Parathyroid adenoma (tissue), 2 donors: Measurements from ENCODE around the gene C11orf24.

ENCODE experiments used
- H2AFZ ChIP-seq: fragments of 300-600 bp; sonication (generic); one replicate; pipeline ENCODE4 v1.7.0; 2017; ENCODE audit warnings: antibody characterized with exemption, mild to moderate bottlenecking
- H3K27ac ChIP-seq: fragments of 300-600 bp; sonication (generic); one replicate; pipeline ENCODE4 v1.7.0; 2017
- H3K27me3 ChIP-seq: fragments of 300-600 bp; sonication (generic); one replicate; pipeline ENCODE4 v1.7.0; 2017; ENCODE audit warnings: low read length; ENCODE audit not compliant: control insufficient read depth, insufficient read depth
- H3K36me3 ChIP-seq: fragments of 300-600 bp; sonication (generic); one replicate; pipeline ENCODE4 v1.7.0; 2017; ENCODE audit warnings: low read length; ENCODE audit not compliant: control insufficient read depth, insufficient read depth
- H3K4me1 ChIP-seq: fragments of 300-600 bp; sonication (generic); one replicate; pipeline ENCODE4 v1.7.0; 2017; ENCODE audit warnings: control low read depth
- H3K4me2 ChIP-seq: fragments of 300-600 bp; sonication (generic); one replicate; pipeline ENCODE4 v1.7.0; 2017; ENCODE audit warnings: low read length
- H3K4me3 ChIP-seq: fragments of 300-600 bp; sonication (generic); one replicate; pipeline ENCODE4 v1.7.0; 2017; ENCODE audit warnings: low read depth, low read length
- H3K79me2 ChIP-seq: fragments of 300-600 bp; sonication (generic); one replicate; pipeline ENCODE4 v1.7.0; 2017; ENCODE audit warnings: control low read depth
- H3K9ac ChIP-seq: fragments of 300-600 bp; sonication (generic); one replicate; pipeline ENCODE4 v1.7.0; 2017; ENCODE audit warnings: mild to moderate bottlenecking
- H3K9me3 ChIP-seq: fragments of 300-600 bp; sonication (generic); one replicate; pipeline ENCODE4 v1.7.0; 2017; ENCODE audit warnings: low read length; ENCODE audit not compliant: control insufficient read depth
- TF ChIP-seq, protein P1 (sequence below): fragments of 300-600 bp; sonication (generic); IDR thresholded peaks from one replicate; pipeline ENCODE4 v1.7.0; 2017; ENCODE audit warnings: antibody characterized with exemption, mild to moderate bottlenecking
- donor health status: primary hyperparathyroidism.

C11orf24 gene

DNA sequence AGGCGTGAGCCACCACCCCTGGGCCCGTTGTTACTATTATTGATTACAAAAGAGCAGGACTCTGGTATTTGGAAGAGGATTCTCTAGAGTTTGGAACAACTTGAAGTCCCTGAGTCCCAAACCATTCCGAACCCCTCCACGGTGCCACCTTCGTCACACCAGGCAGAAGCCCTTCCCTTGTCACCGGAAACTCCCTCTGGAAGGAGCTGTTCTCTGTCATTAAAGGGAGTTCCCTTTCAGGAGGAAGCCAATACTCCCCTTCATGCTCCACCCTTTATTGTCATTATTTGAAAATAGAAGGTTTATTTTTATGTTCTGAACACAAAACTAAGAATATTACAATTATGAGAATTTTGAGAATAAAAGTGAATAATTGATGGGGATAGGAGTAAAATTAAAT, 5.1 kb upstream of the C11orf24 start:
- Histone ChIP-seq H3K4me1 (peaks cover 8% of the 10 kb centered on the region), H3K4me2 (no peak overlapping the region), H2AFZ (no peak overlapping the region), H3K27me3 (no peaks in the 10 kb centered on the region), H3K9ac (no peak overlapping the region), H3K9me3 (no peaks in the 10 kb centered on the region), H3K4me3 (no peak overlapping the region), H3K36me3 (no peaks in the 10 kb centered on the region), H3K79me2 (no peaks in the 10 kb centered on the region), H3K27ac (no peak overlapping the region)
- TF ChIP-seq, protein P1, sequence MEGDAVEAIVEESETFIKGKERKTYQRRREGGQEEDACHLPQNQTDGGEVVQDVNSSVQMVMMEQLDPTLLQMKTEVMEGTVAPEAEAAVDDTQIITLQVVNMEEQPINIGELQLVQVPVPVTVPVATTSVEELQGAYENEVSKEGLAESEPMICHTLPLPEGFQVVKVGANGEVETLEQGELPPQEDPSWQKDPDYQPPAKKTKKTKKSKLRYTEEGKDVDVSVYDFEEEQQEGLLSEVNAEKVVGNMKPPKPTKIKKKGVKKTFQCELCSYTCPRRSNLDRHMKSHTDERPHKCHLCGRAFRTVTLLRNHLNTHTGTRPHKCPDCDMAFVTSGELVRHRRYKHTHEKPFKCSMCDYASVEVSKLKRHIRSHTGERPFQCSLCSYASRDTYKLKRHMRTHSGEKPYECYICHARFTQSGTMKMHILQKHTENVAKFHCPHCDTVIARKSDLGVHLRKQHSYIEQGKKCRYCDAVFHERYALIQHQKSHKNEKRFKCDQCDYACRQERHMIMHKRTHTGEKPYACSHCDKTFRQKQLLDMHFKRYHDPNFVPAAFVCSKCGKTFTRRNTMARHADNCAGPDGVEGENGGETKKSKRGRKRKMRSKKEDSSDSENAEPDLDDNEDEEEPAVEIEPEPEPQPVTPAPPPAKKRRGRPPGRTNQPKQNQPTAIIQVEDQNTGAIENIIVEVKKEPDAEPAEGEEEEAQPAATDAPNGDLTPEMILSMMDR, result no peak

GRCh38 chr11:68275721-68276507, 4.1 kb upstream of the C11orf24 start:
- no peak overlapping the region for H3K9ac ChIP-seq
- H3K79me2 ChIP-seq, result no peaks in the 10 kb centered on the region
- H3K9me3 ChIP-seq, result no peaks in the 10 kb centered on the region
- H3K4me3 ChIP-seq, result no peak overlapping the region
- H3K27me3 ChIP-seq, result no peaks in the 10 kb centered on the region
- H3K4me2 ChIP-seq, result no peak overlapping the region
- H3K4me1 ChIP-seq, result peaks cover 8% of the 10 kb centered on the region
- no peak overlapping the region for H3K27ac ChIP-seq
- TF ChIP-seq, protein P1, result no peak
- no peaks in the 10 kb centered on the region for H3K36me3 ChIP-seq
- H2AFZ ChIP-seq, result no peak overlapping the region

- no peak overlapping the region for H3K9ac ChIP-seq
- TF ChIP-seq, protein P1, result no peak
- no peak overlapping the region for H3K4me2 ChIP-seq
- H2AFZ ChIP-seq, result no peak overlapping the region
- no peaks in the 10 kb centered on the region for H3K36me3 ChIP-seq
- H3K79me2 ChIP-seq, result no peaks in the 10 kb centered on the region
- H3K27me3 ChIP-seq, result no peaks in the 10 kb centered on the region
- no peaks in the 10 kb centered on the region for H3K9me3 ChIP-seq
- peak overlapping the region; percentile 12 for H3K27ac ChIP-seq
- no peak overlapping the region for H3K4me3 ChIP-seq
- peaks cover 8% of the 10 kb centered on the region for H3K4me1 ChIP-seq
These were observed 2.5 kb upstream of the C11orf24 start for GRCh38 chr11:68274306-68274705.

GRCh38 chr11:68273026-68273738, 1.4 kb upstream of the C11orf24 start:
- Histone ChIP-seq H3K4me1 (peaks cover 8% of the 10 kb centered on the region), H3K27ac (no peak overlapping the region), H3K36me3 (no peaks in the 10 kb centered on the region), H3K27me3 (no peaks in the 10 kb centered on the region), H3K79me2 (no peaks in the 10 kb centered on the region), H3K9me3 (no peaks in the 10 kb centered on the region), H3K4me2 (no peak overlapping the region), H2AFZ (no peak overlapping the region), H3K9ac (no peak overlapping the region), H3K4me3 (no peak overlapping the region)
- TF ChIP-seq, protein P1, result no peak
